Measurements from ENCODE around the gene IGF1R.

Gene IGF1R

DNA sequence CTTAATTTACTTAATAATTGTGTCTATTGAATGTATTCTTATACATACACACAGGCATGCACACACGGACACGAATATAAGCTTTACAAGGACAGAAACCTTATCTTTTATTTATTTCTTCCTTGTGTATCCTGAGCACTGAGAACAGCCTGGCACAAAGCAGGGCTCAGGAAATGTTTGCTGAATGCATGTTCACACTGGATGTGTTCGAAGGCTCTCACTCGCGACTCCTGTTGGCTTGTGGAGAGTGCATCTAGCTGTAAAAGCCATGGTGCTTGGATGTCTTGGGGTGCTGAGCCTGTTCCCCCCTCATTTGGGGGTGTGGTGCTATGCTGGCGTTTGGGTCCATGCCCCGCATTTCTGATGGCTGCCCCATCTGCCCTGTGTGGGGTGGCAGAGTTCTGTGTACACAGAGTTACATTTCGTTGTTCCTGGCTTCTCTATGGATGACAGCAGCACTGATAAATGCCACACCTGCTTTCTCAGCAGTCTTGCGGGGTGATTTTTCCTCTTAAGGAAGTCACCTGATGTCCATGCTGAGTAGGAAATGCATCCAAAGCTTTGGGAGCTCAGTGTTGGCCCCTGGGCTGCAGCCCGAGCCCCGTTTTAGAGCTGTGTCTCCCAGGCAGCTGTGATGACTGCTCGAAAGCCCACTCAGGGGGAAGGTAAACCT is 148.5 kb downstream of the IGF1R start:
- no peak for DNase-seq (ENCODE audit: low read depth)

DNA sequence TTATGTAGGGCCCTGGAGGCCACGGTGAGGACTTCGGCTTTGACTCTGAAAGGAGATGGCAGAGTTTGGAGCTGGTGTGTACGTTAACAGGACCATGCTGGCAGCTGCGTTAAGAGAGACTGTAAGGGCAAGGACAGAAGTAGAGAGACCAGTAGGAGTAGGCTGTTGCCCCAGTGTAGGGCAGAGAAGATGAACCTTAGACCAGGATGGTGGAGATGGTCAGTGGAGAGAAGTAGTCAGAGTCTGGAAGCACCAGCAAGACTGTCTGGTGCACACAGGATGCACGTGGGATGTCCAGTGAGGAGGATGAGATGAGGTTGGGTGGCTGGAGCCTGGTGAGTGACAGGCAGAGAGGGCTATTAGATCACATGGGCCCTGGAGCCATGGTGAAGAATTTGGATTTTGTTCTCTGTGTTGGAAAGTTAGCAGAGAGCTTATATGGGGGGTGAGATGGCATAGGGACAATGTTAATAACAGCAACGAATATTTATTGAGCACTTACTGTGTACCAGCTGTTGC is 150.1 kb downstream of the IGF1R start:
- no peak for DNase-seq (ENCODE audit: low read depth)

DNA sequence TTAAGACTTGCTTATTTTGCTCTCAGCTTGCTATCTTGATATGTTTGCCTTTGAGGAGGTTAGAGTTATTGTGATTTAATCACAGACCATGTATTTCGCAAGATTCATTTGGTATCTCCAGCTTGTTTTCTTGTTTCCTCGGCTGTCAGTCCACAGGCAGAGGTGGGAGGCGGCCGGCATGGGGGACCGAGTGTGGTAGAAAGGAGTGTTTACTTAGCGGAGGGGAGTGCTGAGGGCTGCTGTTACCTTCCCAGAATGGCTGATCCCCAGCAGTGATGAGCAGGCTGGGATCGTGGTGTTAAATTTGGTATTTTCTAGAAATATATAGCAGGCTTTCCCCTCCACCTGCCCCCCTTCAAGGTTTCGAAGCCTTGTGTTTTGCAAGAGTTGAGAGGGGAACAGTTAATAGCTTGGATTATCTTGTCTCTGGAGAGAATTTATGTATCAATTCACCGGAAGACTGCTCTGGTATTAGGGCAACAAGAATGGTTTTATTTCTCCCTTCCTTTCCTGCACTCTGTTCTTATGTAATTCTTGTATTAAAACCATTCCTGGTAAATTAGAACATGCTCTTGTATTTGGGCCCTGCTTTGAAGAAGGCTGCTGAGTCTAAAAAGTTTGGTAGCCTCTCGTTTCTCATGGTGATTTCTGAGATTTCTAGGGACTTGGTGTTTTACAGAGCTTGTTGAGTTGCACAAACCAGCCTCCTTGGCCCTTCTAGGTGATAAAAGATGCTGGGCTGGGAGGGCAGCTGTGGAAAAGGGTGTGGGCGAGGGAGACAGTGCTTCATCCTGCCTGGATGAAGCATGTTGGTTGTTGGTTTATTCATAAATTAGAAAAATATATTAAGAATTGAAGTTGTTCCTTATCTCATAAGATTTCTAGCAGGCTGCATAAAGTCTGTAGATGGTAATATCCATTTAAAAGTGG is 151.4 kb downstream of the IGF1R start:
- DNase-seq (ENCODE audit: low read depth) = no peak

DNA sequence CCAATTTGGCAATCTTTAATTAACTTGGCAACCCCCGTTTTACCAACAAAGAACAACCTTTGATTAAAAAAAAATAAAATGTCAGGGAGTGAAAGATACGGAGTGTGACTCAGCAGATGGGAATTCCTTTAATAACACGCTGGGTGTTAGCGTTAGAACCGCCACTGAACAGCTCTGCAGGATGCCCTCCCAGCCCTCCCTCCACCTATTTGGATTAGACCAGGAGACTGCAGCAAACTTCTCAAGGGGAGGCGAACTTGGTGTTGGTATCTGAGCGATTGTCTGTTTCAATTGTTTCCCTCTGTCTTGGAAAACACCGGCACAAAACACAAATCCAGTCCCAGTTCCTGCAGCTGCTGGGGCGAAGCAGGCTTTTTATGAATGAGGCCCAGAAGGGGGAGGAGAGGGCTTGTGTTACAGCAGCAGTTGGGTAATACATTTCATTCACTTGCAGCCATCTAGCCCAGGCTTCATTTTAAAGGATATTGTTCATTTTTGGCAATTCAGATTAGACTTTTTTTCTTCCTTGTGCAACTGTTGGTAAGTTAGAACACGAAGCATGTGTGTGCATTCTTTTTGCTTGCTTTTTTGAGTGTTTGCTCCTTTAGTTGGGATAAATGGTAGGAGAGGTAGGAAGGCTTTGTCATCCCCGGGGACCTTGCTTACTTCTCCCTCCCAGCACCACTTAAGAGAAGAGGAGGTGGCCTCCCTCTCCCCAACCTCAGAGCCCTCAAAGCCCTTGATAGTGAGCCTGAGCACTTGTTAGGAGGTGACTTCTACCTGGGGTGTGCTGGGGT is 152.3 kb downstream of the IGF1R start:
- no peak for DNase-seq (ENCODE audit: low read depth)

DNA sequence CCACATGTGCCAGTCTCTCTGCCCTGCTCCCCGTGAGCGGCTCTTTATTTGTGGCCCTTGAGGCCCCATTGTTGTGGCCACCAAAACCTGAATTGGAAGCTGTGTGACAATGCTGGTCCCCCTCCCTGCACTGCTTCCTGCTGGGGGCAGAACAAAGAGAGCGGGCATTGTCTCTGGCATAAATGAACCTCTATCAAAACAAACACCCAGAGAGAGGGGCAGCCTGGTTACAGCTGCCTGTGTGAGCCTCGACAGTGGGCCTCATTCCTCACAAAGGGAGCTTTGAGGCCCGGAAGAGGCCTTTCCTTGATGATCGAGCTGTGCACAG is 152.9 kb downstream of the IGF1R start:
- no peak for DNase-seq (ENCODE audit: low read depth)

DNA sequence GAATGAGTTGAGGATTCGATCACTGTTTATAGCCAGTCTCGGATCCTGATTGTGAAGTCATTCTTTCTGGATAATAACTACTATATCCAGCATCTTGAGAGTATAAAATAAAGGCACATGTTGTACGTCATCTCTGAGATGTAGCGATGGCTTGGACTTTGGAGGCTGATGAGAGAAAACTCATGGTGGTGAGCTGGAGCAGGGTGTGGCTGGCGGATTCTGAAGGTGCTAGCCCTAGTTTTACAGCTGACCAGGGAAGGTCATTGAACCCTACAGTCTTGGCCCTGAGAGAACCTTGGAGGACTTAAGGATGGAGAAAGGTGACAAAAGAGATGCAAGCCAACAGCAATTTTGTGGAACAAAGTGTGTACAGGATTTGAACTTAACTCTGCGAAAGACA is 153.8 kb downstream of the IGF1R start:
- DNase-seq (ENCODE audit: low read depth) = no peak

DNA sequence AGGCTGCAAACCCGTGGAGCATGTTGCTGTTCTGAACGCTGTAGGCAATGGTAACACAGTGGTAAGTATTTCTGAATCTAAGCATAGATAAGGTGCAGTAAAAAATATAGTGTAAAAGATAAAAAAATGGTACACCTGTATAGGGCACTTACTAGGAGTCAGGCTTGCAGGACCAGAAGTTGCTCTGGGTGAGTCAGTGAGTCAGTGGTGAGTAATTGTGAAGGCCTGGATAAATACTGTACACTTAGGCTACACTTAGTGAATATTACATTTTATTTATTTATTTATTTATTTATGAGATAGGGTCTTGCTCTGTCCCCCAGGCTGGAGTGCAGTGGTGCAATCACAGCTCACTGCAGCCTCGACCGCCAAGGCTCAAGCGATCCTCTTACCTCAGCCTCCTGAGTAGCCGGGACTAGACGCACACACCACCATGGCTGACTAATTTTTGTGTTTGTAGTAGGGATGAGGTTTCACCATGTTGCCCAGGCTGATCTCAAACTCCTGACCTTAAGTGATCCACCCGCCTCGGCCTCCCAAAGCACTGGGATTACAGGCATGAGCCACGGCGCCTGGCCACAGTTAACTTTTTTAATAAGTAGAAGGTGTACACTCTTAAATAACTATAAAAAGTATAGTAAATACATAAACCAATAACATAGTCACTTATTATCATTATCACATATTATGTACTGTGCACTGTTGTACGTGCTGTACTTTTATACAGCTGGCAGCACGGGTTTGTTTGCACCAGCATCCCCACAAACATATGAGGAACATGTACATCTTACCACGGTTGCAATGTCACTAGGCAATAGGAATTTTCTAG is 155.1 kb downstream of the IGF1R start:
- no peak for DNase-seq (ENCODE audit: low read depth)

DNA sequence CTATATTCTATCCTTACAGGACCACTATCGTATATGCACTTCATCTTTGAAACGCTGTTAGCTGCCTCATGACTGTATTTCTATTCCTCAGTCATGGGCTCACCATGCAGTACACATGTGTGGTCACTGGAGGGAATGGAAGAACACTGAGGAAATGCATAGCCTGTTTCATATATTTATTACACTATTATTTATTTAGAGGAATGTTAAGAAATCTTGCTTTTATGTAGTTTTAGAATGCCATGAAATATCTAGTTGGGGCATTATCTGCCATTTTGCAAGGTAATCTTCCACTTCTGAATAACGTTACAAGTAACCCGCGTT is 155.7 kb downstream of the IGF1R start:
- no peak for DNase-seq (ENCODE audit: low read depth)

DNA sequence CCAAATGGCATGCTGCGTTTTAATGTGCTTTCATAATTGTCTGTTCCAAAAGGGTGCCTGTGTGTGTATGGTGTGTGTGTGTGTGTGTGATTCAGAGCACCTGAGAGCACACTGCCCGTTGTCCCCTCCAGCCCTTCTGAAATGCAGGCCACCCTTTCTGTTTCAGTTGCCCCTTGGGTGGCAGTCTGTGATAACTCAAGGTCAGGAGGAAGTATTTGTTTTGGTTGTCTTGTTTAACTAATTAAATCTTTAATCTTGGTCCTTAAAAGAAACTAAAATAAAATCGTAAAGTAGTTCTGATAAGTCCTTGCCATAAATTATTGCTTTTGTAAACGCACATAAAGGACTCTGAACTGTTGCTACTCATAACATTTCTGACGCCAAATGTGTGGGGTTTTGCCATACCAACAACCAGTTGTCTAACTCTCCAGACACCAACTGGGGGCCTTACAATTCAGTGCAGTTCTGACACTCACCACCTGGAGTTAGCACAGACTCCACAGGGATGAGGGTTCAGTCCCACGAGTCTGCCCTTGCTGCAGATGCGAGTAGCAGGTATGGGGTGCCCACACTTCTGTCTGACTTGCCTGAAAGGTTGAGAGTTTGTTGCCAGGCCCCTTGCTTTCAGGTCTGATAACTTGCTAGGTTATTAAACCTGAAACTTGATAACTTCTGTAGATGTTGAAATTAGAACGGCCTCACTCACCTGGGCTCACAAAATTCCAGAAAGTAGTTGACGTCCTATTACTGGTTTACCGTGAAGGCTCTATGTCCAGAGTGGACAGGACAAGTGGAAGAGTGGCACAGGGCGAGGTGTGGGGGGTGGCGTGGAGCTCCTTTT is 157.3 kb downstream of the IGF1R start:
- no peak for DNase-seq (ENCODE audit: low read depth)

DNA sequence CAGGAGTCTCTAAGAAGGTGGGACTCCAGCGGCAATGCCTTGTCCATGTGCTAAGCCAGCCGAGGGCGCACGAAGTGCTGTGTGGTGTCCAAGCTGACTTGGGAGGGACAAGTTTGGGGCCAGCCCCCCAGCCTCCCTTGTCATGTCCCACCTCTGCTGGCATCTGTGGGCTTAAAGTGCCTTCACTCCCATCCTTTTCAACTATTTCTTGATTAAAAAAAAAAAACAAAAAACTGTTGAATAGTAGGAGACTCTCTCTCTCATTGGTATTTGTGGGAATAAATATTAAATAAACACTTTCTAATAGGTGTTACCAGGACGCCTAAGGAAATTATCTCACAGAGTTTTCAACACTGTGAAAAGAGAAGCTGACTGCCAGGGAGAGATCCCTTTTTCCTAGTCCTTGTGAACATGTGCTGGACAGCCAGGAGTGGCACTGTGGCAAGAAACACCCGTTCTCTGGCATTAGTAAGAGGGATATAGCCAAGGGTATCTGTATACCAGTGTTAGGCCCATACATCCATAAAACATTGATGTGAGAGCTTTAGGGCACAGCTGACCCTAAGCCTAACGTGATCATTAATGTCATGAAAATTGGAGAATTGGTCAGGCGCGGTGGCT is 158.0 kb downstream of the IGF1R start:
- DNase-seq (ENCODE audit: low read depth) = no peak

DNA sequence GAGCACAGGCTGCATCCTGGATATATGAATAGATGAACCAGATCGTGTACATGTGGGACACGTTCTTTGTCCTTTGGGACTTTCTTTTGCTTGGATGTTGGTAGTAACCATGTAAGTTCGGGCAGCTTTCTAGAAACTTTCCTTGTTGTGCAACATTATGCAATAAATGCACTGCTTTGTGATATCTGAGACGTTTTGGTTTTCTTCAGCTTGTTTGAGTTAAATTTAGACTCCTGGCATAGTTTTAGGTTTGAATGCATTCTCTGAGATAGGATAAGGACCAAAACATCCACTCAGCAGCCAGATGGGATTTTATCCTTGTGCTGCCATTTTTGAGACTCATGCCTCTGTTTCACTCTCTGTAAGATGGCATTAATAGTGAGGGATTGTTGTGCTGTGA is 158.9 kb downstream of the IGF1R start:
- no peak for DNase-seq (ENCODE audit: low read depth)

DNA sequence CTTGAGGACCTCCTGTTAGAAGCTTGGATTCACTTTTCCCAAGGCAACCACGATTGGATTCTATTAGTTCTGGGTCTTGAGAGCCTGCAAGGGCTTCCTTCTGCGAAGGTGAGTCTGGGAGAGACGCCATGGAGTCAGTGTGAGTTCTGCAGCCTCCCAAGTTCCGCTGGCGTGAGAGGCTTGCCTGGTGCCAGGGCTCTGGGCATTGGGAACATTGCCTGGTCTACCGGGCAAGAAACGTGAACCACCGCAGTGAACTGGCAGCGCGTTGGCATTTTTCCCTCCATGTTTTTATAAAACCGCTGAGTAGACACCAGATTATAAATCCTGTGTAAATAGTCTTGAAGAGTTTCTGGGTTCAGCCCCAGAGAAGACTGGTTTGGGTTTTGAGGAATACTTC is 160.9 kb downstream of the IGF1R start:
- no peak for DNase-seq (ENCODE audit: low read depth)

DNA sequence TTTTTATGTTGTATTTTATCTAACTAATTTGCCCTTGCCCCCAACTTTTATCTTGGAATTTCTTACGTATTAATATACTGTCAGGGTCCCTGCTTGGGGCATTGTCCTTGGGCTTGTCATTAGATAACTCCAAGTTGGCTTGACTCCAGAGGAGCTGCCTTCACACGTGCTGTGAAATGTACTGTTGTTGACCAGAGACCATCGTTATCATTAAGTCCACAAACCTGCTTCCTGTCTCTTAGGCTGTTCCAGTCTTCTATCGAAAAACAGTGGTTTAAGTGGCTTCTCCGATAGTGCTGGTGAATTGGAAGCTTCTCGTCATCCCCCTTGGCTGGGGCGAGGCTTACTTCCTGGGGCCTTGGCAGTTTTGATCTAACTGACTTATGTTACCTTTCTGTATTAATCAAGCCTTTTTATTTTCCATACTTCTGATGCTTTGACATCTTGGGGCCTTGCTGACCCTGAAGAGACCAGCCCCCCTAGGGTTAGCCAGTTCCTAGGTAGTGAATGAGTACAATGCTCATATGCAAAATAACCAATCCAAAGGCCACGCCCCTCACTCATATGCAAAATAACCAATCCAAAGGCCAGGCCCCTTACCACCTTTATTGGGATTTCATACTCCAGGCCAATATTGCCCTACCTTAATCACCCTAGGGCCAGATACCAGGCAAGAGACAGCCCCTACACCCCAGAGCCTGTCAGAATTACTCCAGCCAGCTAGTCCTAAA is 164.5 kb downstream of the IGF1R start:
- no peak for DNase-seq (ENCODE audit: low read depth)

DNA sequence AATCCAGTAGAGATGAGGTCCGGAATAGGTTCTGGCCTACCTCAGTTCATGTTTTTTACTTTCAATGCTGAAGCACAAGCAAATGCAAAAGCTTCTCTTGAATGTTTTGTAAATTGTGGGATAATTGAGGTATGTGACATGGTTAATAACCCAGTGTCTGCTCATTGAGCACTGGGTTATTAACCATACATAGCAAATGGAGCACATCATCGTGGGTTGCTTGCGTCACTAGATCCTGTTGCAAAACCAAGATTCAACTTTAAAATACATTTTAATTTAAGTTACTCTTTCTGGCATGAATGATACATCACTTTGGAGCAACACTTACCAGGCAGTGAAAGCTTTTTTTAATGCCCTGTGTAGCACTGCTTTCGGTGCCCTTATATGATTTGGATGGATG is 165.6 kb downstream of the IGF1R start:
- DNase-seq (ENCODE audit: low read depth) = no peak

DNA sequence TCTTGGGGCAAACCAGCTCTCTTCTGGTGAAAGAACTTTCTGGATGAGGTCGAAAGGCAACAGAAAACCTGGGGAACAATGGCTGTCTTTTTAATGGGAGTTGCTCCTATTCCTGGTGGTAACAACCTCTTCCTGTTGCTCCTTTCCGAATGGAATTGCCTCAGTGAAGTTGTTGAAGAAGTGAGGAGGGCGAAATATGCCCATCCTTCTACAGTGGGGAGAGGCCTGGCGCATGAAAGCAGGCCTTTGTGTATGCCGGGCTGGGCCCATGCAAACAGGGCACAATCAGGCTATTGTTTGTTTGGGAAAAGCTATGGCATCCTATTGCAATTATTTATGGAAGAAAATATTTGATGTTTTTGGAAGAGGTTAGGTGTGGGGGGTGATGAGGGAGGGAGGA is 166.9 kb downstream of the IGF1R start:
- no peak for DNase-seq (ENCODE audit: low read depth)

DNA sequence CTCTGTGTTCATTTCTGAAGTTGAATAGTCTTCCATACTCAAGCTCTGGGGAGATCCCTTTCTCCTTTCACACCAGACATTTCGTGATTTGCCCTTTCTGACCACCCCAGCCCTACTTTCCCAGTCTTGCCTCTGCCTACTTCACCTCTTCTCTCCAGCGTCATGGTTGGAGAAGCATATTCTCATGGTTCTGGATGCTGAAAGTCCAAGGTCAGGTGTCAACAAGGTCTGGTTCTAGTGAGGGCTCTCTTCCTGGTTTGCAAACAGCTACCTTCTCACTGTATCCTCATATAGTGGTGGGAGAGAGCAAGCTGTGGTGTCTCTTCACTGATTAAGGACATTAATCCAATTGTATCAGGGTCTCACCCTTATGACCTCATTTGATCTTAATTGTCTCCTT is 169.4 kb downstream of the IGF1R start:
- no peak for DNase-seq (ENCODE audit: low read depth)

DNA sequence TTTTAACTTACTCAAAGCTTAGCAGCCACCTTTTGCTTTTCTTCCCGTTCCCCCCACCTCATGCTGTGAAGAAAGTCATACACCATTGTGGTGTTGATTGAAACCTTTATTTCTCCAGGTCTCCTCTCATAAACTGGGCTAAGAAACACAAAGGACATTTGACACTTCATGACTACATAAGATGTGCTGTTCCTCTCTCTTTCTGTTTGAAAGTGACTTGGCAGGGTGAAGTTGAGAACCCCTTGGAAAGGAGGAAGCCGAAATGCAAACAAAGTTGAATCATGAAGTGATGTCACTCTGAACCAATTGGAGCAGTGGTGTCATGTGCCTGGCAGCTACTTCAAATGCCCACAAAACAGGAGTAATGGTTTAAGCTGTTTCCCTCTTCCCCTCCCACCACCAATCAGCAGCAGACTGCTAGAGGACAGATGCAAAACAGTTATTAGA is 174.7 kb downstream of the IGF1R start:
- no peak for DNase-seq (ENCODE audit: low read depth)

DNA sequence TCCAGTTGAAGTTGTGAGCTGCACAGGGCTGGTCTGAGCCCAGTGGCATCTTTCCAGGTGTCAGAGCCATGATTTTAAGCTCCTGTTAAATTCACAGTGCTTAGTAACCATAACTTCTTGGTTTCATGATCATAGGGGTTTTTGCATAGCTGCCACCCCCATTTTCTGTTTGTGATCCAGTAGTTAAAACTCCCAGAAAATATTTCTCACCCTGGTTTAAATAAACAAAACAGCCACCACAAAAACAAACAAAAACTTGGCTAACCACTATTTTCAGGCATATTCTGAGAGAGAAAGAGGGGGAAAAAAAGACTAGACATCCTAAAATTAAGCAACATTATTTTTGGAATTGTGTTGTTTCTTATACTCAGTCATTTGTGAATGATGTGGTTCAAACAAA is 175.3 kb downstream of the IGF1R start:
- DNase-seq (ENCODE audit: low read depth) = no peak

DNA sequence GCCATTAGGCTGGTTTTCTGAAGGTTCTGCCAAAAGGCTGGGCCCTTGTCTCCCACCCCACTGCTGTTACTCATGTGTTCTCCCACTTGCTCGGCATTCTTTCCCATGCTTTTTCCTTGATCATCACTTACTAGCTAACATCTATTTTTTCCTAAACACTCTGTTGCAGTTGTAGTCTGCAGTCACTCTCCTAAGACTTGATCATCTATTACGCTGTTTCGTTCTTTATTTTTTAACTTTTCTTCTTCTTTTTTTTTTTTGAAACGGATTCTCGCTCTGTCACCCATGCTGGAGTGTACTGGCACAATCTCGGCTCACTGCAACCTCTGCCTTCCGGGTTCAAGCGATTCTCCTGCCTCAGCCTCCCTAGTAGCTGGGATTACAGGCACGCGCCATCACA is 176.3 kb downstream of the IGF1R start:
- DNase-seq (ENCODE audit: low read depth) = no peak

DNA sequence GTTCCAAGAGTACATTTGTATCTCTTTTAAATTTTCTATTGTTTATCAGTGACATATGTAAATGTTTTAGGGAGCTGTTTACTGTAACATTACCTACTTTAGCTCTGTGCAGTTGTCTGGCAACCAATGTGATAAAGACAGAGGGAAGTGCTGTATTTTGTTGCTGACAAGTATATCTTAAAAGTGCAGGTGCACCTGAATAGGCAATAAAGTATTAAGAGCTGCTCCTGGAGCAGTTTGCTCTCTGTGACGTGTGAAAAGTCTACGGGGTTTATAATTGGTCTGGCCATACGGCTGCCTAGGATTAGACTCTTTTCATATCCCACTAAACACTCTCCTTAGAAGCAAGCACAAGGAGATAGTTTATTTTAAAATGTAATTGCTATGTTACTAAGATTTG is 178.3 kb downstream of the IGF1R start:
- DNase-seq (ENCODE audit: low read depth) = no peak
